Chondrocyte (in vitro differentiated cells): Measurements from ENCODE around the gene SLC25A25. TPM values are rescaled to one million over a fixed set of nuclear protein-coding genes. Genes with fewer than 3 reads are reported as not detected.

ENCODE experiments used
- DNase-seq: peaks from one replicate; pipeline ENCODE4 v3.0.0; 2021; ENCODE audit warnings: mixed read lengths, low spot score
- H3K27ac Mint-ChIP-seq: one replicate; pipeline ENCODE4 v1.8.0; 2021; ENCODE audit warnings: mild to moderate bottlenecking, moderate library complexity, mixed read lengths; ENCODE audit not compliant: unreplicated experiment
- H3K27me3 Mint-ChIP-seq: 2 replicates; pipeline ENCODE4 v1.8.0; 2021; ENCODE audit warnings: low read depth, mixed read lengths
- H3K36me3 Mint-ChIP-seq: 2 replicates; pipeline ENCODE4 v1.8.0; 2021; ENCODE audit warnings: low read depth, mixed read lengths
- H3K4me1 Mint-ChIP-seq: 2 replicates; pipeline ENCODE4 v1.8.0; 2021; ENCODE audit warnings: low read depth, mild to moderate bottlenecking, mixed read lengths
- H3K4me3 Mint-ChIP-seq: one replicate; pipeline ENCODE4 v1.8.0; 2021; ENCODE audit warnings: mild to moderate bottlenecking, moderate library complexity, mixed read lengths; ENCODE audit not compliant: unreplicated experiment
- H3K9me3 Mint-ChIP-seq: 2 replicates; pipeline ENCODE4 v1.8.0; 2021; ENCODE audit warnings: low read depth, mixed read lengths
- total RNA-seq: library from RNA; stranded (reverse); gene quantifications from 3 replicates; pipeline ENCODE4 v1.2.1, GENCODE V29; 2021
- TF ChIP-seq, protein P1 (sequence below): fragments of 200-600 bp; sonication (generic); IDR thresholded peaks from 2 replicates; pipeline ENCODE4 v1.5.0; 2021; ENCODE audit warnings: antibody characterized with exemption, mild to moderate bottlenecking, moderate library complexity

The SLC25A25 gene
- total RNA-seq, 1 donor from 2014 or later, result 17.6 TPM

GRCh38 chr9:128096616-128097536 is 28.8 kb downstream of the SLC25A25 start:
- H3K9me3 Mint-ChIP-seq, result no peaks in the 10 kb centered on the region
- no peak for DNase-seq
- peak overlapping the region; percentile 100 for H3K27ac Mint-ChIP-seq
- H3K27me3 Mint-ChIP-seq, result no peaks in the 10 kb centered on the region
- no peak overlapping the region for H3K4me3 Mint-ChIP-seq
- peaks cover 6% of the 10 kb centered on the region for H3K36me3 Mint-ChIP-seq
- TF ChIP-seq, protein P1, sequence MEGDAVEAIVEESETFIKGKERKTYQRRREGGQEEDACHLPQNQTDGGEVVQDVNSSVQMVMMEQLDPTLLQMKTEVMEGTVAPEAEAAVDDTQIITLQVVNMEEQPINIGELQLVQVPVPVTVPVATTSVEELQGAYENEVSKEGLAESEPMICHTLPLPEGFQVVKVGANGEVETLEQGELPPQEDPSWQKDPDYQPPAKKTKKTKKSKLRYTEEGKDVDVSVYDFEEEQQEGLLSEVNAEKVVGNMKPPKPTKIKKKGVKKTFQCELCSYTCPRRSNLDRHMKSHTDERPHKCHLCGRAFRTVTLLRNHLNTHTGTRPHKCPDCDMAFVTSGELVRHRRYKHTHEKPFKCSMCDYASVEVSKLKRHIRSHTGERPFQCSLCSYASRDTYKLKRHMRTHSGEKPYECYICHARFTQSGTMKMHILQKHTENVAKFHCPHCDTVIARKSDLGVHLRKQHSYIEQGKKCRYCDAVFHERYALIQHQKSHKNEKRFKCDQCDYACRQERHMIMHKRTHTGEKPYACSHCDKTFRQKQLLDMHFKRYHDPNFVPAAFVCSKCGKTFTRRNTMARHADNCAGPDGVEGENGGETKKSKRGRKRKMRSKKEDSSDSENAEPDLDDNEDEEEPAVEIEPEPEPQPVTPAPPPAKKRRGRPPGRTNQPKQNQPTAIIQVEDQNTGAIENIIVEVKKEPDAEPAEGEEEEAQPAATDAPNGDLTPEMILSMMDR, result no peak
- H3K4me1 Mint-ChIP-seq, result peaks cover 62% of the 10 kb centered on the region

GRCh38 chr9:128097543-128098296 is 29.7 kb downstream of the SLC25A25 start:
- TF ChIP-seq, protein P1, result no peak

DNA sequence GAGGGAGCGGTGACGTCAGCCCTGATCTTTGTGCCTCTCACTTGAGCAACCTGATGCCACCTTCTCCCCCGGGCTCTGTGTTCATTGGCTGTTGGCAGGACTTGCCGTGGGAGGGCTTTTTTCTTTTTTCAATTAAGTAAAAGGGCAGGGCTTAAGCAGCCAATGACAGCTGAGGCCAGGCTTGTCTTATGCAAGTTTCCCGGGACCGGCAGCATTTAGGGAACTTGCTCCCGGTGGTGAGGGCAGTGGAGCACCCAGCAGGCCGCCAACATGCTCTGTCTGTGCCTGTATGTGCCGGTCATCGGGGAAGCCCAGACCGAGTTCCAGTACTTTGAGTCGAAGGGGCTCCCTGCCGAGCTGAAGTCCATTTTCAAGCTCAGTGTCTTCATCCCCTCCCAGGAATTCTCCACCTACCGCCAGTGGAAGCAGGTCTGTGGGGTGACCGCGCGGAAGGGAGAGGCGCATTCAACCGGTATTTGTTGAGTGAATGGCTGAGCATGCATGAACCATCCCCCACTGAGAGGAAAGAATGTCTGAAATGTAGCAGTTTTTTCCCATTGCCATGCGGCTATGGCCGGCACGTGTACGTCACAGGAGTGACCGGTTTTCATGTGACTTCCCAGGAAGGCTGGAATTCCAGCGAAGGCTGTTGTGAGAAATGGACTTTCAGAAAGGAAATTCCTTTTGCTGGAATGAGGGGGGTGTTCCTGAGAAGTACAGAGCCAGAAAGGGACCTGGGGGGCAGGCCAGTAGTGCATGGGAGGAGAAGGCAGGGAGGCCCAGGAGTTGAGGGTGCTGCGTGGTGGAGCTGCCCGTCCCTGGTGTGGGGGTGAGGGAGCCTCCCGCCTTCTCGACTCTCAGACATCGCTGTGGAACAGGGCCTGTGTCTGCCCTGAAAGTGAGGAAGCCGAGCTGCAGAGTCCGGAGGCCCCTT is 30.5 kb downstream of the SLC25A25 start:
- TF ChIP-seq, protein P1, result no peak
- peaks cover 18% of the 10 kb centered on the region for H3K36me3 Mint-ChIP-seq
- DNase-seq, result no peak
- no peaks in the 10 kb centered on the region for H3K9me3 Mint-ChIP-seq
- no peaks in the 10 kb centered on the region for H3K27me3 Mint-ChIP-seq
- peak overlapping the region; percentile 97 for H3K4me3 Mint-ChIP-seq
- peak overlapping the region; percentile 100 for H3K27ac Mint-ChIP-seq
- H3K4me1 Mint-ChIP-seq, result peaks cover 52% of the 10 kb centered on the region

More at GRCh38 chr9:128097543-128098296, 29.7 kb downstream of the SLC25A25 start:
- DNase-seq, result no peak
- peak overlapping the region; percentile 100 for H3K27ac Mint-ChIP-seq
- no peaks in the 10 kb centered on the region for H3K9me3 Mint-ChIP-seq
- peaks cover 60% of the 10 kb centered on the region for H3K4me1 Mint-ChIP-seq
- H3K27me3 Mint-ChIP-seq, result no peaks in the 10 kb centered on the region
- H3K4me3 Mint-ChIP-seq, result peak overlapping the region; percentile 97
- peaks cover 14% of the 10 kb centered on the region for H3K36me3 Mint-ChIP-seq

GRCh38 chr9:128099231-128099931 is 31.3 kb downstream of the SLC25A25 start:
- Mint-ChIP-seq H3K4me3 (peak overlapping the region; percentile 97), H3K27me3 (no peaks in the 10 kb centered on the region), H3K27ac (peak overlapping the region; percentile 100), H3K36me3 (peaks cover 23% of the 10 kb centered on the region), H3K9me3 (no peaks in the 10 kb centered on the region), H3K4me1 (peaks cover 50% of the 10 kb centered on the region)
- TF ChIP-seq, protein P1, result no peak
- no peak for DNase-seq
